ENCODE data around the gene CCSAP.
A peak's percentile ranks its signal among the peaks of the same experiment; 100 is the strongest.

Gene CCSAP

DNA sequence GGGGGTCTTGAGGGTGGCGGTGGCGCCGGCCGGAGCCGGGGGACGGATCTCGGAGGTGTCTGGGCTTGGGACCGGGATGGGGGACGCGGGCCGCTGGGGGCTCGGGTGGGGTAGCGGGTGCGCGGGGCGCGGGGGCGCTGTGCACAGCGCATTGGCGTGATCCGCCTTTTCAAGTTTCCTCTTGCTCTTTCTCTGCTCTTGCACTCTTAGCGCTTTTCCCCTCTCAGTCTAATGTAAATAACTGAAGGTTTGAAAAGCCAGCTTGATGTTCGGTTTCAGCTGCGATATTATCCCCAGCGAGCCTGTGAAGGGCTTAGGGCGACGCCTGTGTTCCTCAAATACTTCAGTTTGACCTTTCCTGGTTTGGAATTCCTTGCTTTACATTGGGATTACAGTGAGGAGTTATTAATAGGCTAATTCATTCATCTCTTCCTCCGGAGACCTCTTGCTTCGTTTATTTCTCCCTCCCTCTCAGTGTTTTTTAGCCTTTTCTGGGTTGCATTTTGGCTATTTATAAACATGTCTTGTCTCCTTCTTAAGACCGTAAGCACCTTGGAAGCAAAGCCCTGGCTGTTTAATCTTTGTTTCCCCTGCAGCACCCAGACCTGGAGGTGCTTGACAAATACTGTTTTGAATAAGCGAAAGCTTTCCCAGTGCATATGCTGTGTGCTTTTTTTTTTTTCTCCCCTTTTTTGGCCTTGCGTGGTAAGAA, 71.2 kb downstream of the CCSAP start:
- peak in 5 of 10 donors; percentile 28 to 67 (median 32) for DNase-seq
- intact Hi-C loops (cut with DNase I), result loop anchor here (1.0 to 5.0 kb wide), 2 partner anchors 71 to 236 kb away; partner anchors contain the start of gene NUP133

Data from posterior cingulate gyrus (tissue), 11 donors.